HG02610 (cell line): Measurements from ENCODE around the gene PLCD1.
A peak's percentile ranks its signal among the peaks of the same experiment; 100 is the strongest.

ENCODE experiments used
- ATAC-seq: cut with Tn5 transposase; IDR thresholded peaks from one replicate; pipeline ENCODE4 v1.9.1; 2021; ENCODE audit warnings: mild to moderate bottlenecking, moderate library complexity; ENCODE audit not compliant: unreplicated experiment

Gene PLCD1

DNA sequence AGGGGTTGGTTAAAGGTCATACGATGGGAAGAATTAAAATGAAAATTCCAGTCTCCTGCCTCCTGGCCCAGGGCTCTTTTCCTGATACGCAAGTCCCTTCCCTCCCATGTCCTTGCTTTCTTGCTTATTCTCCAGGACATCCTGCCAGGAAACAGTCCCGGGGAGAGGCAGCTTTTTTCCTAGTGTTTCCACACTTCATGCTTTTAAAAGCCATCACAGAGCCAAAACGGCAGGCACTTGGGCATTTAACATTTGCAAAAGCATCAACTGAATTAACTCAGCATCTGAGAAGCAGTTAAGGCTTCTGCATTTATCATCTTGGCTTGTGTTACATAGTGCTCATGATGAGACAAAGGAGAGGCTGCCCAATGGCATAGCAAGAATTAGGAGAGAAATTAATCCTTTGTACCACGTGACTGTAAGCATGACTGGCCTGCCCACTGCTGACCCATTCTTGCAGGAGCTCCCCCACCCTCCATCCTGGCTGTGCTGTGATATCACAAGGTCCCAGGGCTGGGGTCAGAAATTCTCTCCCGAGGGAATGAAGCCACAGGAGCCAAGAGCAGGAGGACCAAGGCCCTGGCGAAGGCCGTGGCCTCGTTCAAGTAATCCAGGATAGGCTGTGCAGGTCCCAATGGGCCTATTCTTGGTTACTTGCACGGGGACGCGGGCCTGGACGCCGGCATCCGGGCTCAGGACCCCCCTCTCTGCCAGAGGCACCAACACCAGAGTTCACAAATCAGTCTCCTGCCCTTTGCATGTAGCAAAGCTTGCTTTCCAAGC, 60.4 kb downstream of the PLCD1 start:
- ATAC-seq, result no peak

DNA sequence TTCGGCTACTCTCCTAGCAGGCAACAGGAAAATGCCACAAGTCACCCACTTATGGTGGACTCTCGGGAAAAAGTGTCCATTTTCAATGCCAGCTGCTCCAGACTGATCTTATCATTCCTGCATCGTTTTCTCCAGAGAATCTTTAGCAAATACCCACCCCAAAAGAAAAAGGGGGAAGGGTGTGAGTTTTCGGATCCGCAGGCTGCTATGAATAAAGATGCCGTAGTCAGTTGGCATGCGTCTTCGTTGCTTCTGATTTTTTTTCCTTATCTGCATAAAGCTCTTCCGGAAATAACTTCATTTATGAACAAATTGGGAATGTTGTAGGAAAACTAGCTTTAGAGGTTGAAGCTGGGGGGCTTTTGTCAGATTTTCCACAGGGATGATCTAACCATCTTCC, 61.2 kb downstream of the PLCD1 start:
- ATAC-seq, result no peak

DNA sequence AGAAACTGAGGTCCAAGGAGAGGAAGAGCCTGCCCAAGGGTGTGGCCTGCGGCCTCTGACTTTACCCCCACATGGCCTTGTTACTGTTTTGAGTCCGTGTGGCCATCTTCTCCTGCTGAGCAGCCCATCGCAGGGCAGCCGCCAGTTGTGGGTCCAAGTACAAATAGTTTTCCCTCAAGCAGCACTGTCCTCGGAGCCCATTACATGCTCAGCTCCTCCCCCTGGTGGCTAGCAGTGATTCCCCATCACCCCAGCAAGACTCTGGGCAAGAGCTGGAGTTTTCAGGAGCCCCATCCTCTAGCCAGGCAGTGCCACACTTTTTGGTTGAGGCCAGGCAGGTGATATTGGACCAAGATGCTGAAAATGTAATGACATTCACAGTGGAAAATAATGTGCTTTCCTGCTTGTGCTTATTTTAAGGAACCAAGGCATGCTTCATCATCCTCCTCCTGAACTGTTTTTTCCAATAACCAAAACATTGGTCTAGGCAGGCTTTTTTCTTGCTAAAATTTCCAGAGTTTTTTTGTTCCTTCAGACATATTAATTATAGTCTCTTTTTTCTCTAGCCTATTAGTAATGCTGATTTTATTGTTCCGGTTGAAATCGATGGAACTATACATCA, 62.1 kb downstream of the PLCD1 start:
- peak; percentile 79 for ATAC-seq

DNA sequence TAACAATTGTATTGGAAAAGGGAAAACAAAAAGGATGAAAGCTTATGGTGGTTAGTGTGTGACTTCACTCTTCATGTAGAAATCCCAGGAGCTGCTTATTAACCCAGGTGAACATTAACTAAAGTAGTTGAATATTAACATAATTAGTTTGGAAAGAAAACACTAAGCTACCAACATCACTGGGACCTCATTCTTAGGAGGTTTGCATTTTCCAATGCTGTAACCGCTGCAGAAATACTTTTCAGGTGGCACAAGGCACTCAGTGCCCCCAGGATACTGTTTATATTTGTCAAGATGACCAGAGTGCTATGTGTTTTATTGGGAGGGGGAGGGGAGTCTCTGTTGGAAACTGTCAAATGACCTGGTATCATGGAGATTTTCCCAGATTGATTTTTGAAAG, 64.7 kb downstream of the PLCD1 start:
- ATAC-seq, result no peak

DNA sequence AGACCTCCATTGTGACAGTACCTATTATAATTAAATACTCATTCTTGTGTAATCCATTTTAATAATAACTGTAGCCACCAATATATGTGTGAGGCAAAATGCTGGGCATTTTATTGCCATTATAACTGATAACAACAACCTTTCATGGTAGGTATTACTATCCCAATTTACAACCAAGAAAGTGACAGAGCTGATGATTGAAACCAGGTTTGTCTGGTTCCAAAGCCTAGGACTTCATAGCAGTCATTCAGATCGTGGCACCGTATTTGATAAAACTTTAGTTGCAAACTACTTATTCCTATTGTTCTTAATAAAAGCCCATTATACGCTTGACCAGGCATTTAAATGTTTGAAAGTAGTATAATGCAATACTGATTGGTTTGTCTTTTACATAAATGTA, 65.3 kb downstream of the PLCD1 start:
- no peak for ATAC-seq

DNA sequence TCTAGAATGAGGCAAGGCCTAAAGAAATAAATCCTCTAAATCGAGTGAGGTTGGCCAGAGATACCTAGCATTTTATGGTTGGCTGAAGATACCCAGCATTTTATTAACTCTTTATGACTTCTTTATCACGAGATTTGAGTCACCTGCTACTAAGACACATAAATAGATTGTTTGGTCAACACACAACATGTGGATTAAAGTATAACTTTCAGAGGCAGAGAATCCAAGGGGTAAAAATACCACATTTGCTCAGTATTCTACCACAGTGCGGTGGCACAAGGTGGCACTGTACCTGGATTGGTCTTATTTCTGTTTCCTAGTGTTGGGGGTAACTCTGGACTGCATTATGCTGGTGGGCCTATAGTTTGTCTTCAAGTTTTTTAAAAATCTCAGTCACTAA, 65.8 kb downstream of the PLCD1 start:
- ATAC-seq, result no peak

DNA sequence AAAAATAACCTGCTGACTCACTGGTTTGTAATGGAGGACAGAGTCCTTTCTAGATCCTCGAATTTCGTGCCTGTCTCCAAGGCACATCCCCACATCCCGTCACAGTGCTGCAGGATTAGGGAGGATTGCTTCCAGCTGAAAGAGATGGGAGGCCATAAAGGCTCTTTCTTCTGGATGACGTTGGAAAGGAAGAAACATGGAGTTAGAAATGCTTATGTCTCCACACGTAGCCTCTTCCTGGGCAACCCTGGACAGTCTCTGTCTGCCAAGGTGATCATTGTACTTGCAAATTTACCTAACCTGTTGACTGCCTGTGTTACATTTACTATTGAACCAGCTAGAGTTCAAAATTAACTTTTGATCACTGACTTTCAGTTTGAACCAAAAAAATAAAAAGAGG, 66.4 kb downstream of the PLCD1 start:
- ATAC-seq, result no peak

DNA sequence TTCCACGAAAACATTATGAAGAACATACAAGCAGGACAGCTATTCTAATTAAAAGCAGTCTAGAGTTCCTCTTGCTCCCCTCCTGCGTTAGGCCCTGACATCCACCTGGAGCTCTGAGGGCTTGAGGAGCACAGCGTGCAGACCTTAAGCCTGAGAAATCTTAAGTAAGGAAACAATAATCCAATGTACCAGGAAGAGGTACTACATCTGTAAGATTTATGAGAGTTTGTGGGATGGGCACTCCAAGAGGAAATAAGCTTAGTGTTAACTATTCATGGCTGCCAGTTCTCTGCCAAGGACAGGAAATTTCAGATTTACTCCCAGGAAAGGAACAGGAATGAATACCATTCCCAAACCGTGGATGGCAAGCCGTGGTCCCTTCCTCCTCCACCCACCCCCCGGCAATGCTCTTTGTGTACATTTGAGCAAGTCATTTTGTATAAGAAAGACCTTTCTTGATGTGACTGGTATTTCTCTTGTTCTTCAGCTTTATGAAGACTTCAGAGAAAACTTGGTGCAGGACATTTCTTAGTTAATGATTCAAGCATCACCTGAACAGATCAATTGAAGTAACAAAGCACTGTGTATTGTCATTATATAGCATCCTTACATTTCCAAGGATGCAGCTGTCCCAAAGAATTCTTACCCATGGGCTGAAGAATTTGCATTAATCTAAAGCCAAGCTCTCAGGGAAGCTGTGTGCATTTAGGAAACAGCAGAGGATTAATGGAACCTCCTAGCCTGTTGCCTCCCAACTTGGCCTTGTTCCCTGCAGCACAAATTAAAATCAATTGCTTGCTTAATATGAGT, 67.6 kb downstream of the PLCD1 start:
- no peak for ATAC-seq

DNA sequence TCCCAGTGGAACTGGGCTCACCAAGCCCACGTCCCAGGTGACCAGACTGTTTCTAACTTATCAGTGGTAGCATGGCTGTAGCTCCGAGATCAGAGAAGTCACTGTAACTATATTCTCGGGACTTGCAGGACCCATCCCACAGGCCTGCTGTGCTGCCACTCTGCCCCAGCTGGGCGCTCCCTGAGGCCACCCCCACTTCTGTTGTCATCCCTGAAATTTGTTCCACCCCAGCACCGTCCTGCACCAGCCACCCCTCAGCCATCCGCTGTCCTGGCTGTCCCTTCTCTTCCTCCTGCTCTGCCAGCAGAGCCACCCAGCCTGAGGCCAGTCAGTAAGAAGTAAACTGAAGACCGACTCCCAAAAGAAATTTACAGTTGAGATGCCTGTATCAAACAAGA, 71.9 kb downstream of the PLCD1 start:
- no peak for ATAC-seq
